ENCODE data around the gene IRF6. TPM values are rescaled to one million over a fixed set of nuclear protein-coding genes. Genes with fewer than 3 reads are reported as not detected.
"Not testable (repeated sequence)": the region's sequence is repeated elsewhere in the genome, so short reads cannot be mapped to it uniquely, and the experiment has no call there.

IRF6 gene
- total RNA-seq, 1 experiment from 2014 or later, result 35.2 TPM

- BruUV-seq (replicated peaks), result no TSS peak
Observed at GRCh38 chr1:209800984-209801834, 4.7 kb downstream of the IRF6 start.

DNA sequence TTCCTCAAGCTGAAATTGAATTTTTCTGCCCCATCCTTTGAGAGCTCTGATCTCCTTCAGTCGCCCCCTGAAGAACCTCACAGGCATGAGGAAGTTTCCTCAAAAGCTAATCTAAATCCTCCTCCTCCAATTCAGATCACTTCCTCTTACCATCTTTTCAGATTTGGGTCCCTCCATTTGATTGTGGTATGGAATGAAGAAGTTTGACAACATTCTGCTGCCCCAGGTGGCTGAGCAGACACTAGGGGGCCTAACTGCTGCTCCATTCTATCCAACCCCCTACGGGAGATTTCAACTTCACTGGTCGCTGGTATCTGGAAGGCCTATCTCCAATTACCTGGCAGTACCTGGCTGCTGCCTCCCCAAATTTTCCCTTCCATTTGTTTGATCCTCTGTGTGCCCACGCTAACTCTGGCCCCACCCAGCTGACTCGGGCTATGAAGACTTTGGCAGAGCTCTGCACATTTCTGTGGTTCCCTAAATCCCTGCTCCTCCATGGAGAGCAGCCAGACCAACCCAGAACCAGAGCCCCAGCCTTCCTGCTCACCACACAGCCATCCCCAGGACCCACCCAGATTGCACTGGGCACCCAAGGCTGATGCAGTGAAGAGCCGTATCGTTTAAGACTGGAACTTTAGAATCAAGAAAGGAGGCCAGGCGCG, 7.8 kb downstream of the IRF6 start:
- Histone ChIP-seq H3K4me2 (ENCODE audit: low read length) (no peak overlapping the region), H3K9ac (ENCODE audit: low read length) (no peak overlapping the region), H3K27me3 (ENCODE audit: insufficient read depth, low read length) (no peaks in the 10 kb centered on the region), H3K27ac (ENCODE audit: low read depth, low read length) (no peak overlapping the region), H3K9me3 (ENCODE audit: control insufficient read depth in 1 of 2, insufficient read depth in 1 of 2, low read depth in 1 of 2, low read length in 2 of 2) (no peaks in the 10 kb centered on the region), H2AFZ (ENCODE audit: low read depth, low read length, poor library complexity, severe bottlenecking) (no peak overlapping the region), H3K79me2 (ENCODE audit: insufficient read depth, low read length) (0 out of 2 replicates have a peak, but pooled peaks cover 3% of the 10 kb centered on the region), H3K4me3 (replicated peaks in 1 of 2; ENCODE audit: low read depth in 1 of 2, low read length in 2 of 2) (no peak overlapping the region), H3K36me3 (ENCODE audit: control insufficient read depth in 1 of 2, insufficient read depth in 2 of 2, low read length in 2 of 2) (peaks cover 13 to 17% of the 10 kb centered on the region in 2 experiments; a peak in 3 of 4 replicates), H3K4me1 (ENCODE audit: control insufficient read depth in 1 of 2, insufficient read depth in 2 of 2, low read length in 2 of 2) (0 out of 4 replicates have a peak, but pooled peaks cover 0 to 2% of the 10 kb centered on the region in 2 experiments), H4K20me1 (ENCODE audit: insufficient read depth) (no peaks in the 10 kb centered on the region), H3K9me2 (ENCODE audit: insufficient read depth) (no peaks in the 10 kb centered on the region)
- intact Hi-C loops (cut with micrococcal nuclease), result no loop called here
- BruUV-seq (replicated peaks), result no TSS peak
- ChIA-PET POLR2A (no interaction called here), RAD21 (ENCODE audit: low non-redundant PET in 1 of 2, low total read pairs in 2 of 2, uncharacterized antibody in 2 of 2, unreplicated experiment in 2 of 2) (no interaction called here), CTCF (no interaction called here)
- TF ChIP-seq, protein P1, sequence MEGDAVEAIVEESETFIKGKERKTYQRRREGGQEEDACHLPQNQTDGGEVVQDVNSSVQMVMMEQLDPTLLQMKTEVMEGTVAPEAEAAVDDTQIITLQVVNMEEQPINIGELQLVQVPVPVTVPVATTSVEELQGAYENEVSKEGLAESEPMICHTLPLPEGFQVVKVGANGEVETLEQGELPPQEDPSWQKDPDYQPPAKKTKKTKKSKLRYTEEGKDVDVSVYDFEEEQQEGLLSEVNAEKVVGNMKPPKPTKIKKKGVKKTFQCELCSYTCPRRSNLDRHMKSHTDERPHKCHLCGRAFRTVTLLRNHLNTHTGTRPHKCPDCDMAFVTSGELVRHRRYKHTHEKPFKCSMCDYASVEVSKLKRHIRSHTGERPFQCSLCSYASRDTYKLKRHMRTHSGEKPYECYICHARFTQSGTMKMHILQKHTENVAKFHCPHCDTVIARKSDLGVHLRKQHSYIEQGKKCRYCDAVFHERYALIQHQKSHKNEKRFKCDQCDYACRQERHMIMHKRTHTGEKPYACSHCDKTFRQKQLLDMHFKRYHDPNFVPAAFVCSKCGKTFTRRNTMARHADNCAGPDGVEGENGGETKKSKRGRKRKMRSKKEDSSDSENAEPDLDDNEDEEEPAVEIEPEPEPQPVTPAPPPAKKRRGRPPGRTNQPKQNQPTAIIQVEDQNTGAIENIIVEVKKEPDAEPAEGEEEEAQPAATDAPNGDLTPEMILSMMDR (IDR thresholded peaks at IDR 0.05 in 2 of 3, conservative IDR thresholded peaks at IDR 0.05 in 1 of 3; ENCODE audit: borderline replicate concordance in 1 of 3, insufficient read depth in 1 of 3, low read depth in 2 of 3, low read length in 2 of 3), result peak; percentile 22 to 58 (median 41); a peak in 5 of 6 replicates
- TF ChIP-seq ZFX (IDR thresholded peaks at IDR 0.05) (no peak), SP1 (IDR thresholded peaks at IDR 0.05; ENCODE audit: low read depth) (no peak), RAD21 (IDR thresholded peaks at IDR 0.05; ENCODE audit: low read depth) (peak; percentile 27; the same call in 1 of the 2 replicates)
- ATAC-seq (peak; percentile 83), DNase-seq (ENCODE audit: low read depth, low spot score) (no peak)

More at GRCh38 chr1:209800984-209801834, 4.7 kb downstream of the IRF6 start:
- Histone ChIP-seq H2AFZ (ENCODE audit: low read depth, low read length, poor library complexity, severe bottlenecking) (no peak overlapping the region), H3K9me3 (ENCODE audit: control insufficient read depth in 1 of 2, insufficient read depth in 1 of 2, low read depth in 1 of 2, low read length in 2 of 2) (no peaks in the 10 kb centered on the region), H3K9me2 (ENCODE audit: insufficient read depth) (no peaks in the 10 kb centered on the region), H3K79me2 (ENCODE audit: insufficient read depth, low read length) (peaks cover 28% of the 10 kb centered on the region; the same call in 1 of the 2 replicates), H3K4me2 (ENCODE audit: low read length) (no peak overlapping the region), H4K20me1 (ENCODE audit: insufficient read depth) (no peaks in the 10 kb centered on the region), H3K9ac (ENCODE audit: low read length) (no peak overlapping the region), H3K4me3 (replicated peaks in 1 of 2; ENCODE audit: low read depth in 1 of 2, low read length in 2 of 2) (no peak overlapping the region), H3K36me3 (ENCODE audit: control insufficient read depth in 1 of 2, insufficient read depth in 2 of 2, low read length in 2 of 2) (no peaks in the 10 kb centered on the region; a peak in 3 of 4 replicates), H3K4me1 (ENCODE audit: control insufficient read depth in 1 of 2, insufficient read depth in 2 of 2, low read length in 2 of 2) (peaks cover 0 to 13% of the 10 kb centered on the region in 2 experiments; a peak in 3 of 4 replicates), H3K27me3 (ENCODE audit: insufficient read depth, low read length) (no peaks in the 10 kb centered on the region), H3K27ac (ENCODE audit: low read depth, low read length) (no peak overlapping the region)
- no peak for TF ChIP-seq TCF7L2 (IDR thresholded peaks at IDR 0.05; ENCODE audit: borderline replicate concordance, extremely low read depth, insufficient read depth, insufficient read length)
- no peak for TF ChIP-seq ELF1 (IDR thresholded peaks at IDR 0.05; ENCODE audit: borderline replicate concordance, low read depth)
- DNase-seq (ENCODE audit: low read depth, low spot score) (no peak), ATAC-seq (no peak)
- POLR2A ChIA-PET, result no interaction called here
- CTCF ChIA-PET, result no interaction called here
- intact Hi-C loops (cut with micrococcal nuclease), result no loop called here
- RAD21 ChIA-PET (ENCODE audit: low non-redundant PET in 1 of 2, low total read pairs in 2 of 2, uncharacterized antibody in 2 of 2, unreplicated experiment in 2 of 2), result no interaction called here

- BruUV-seq (replicated peaks); H3K4me3 ChIP-seq (replicated peaks in 1 of 2; ENCODE audit: low read depth in 1 of 2, low read length in 2 of 2); H3K9me3 ChIP-seq (ENCODE audit: control insufficient read depth in 1 of 2, insufficient read depth in 1 of 2, low read depth in 1 of 2, low read length in 2 of 2); H4K20me1 ChIP-seq (ENCODE audit: insufficient read depth); H3K79me2 ChIP-seq (ENCODE audit: insufficient read depth, low read length); H3K4me2 ChIP-seq (ENCODE audit: low read length); intact Hi-C loops (cut with micrococcal nuclease); H3K27ac ChIP-seq (ENCODE audit: low read depth, low read length); H3K9me2 ChIP-seq (ENCODE audit: insufficient read depth); DNase-seq (ENCODE audit: low read depth, low spot score); H3K27me3 ChIP-seq (ENCODE audit: insufficient read depth, low read length); POLR2A ChIA-PET; CTCF ChIA-PET; H3K9ac ChIP-seq (ENCODE audit: low read length); H2AFZ ChIP-seq (ENCODE audit: low read depth, low read length, poor library complexity, severe bottlenecking); RAD21 ChIA-PET (ENCODE audit: low non-redundant PET in 1 of 2, low total read pairs in 2 of 2, uncharacterized antibody in 2 of 2, unreplicated experiment in 2 of 2); ATAC-seq: not testable (repeated sequence)
- peaks cover 17 to 23% of the 10 kb centered on the region in 2 experiments; a peak in 3 of 4 replicates for H3K36me3 ChIP-seq (ENCODE audit: control insufficient read depth in 1 of 2, insufficient read depth in 2 of 2, low read length in 2 of 2)
- peaks cover 0 to 20% of the 10 kb centered on the region in 2 experiments; a peak in 1 of 4 replicates for H3K4me1 ChIP-seq (ENCODE audit: control insufficient read depth in 1 of 2, insufficient read depth in 2 of 2, low read length in 2 of 2)
Observed at GRCh38 chr1:209793711-209794110, 12.2 kb downstream of the IRF6 start.
